Neural cell (in vitro differentiated cells): Measurements from ENCODE around the gene LRRC8E. TPM values are rescaled to one million over a fixed set of nuclear protein-coding genes. Genes with fewer than 3 reads are reported as not detected.

Source experiments
- H2AFZ ChIP-seq: fragments of 200-600, 300-800 bp; sonication (generic), shearing (Covaris generic); 2 replicates; pipeline ENCODE4 v1.6.0; 2014; ENCODE audit warnings: low read depth, mild to moderate bottlenecking, antibody characterized with exemption, low read length, moderate library complexity
- H3F3A ChIP-seq: fragments of 200-600 bp; shearing (Covaris generic); 2 replicates; pipeline ENCODE4 v1.6.1; 2016; ENCODE audit warnings: mild to moderate bottlenecking, moderate library complexity, mixed read lengths, antibody characterized with exemption, low read length; ENCODE audit not compliant: insufficient read depth, poor library complexity, severe bottlenecking
- H3K27ac ChIP-seq: fragments of 200-600, 300-800 bp; sonication (generic), shearing (Covaris generic); 2 replicates; pipeline ENCODE4 v1.5.1; 2014; ENCODE audit warnings: mild to moderate bottlenecking, low read length, moderate library complexity
- H3K27me3 ChIP-seq: fragments of 300-800, 200-600 bp; sonication (generic), shearing (Covaris generic); 2 replicates; pipeline ENCODE4 v1.6.0; 2014; ENCODE audit warnings: mild to moderate bottlenecking, low read depth, low read length, moderate library complexity; ENCODE audit not compliant: insufficient read depth
- H3K36me3 ChIP-seq: fragments of 300-800, 200-600 bp; sonication (generic), shearing (Covaris generic); 2 replicates; pipeline ENCODE4 v1.5.1; 2014; ENCODE audit warnings: mild to moderate bottlenecking, antibody characterized with exemption, low read length, moderate library complexity; ENCODE audit not compliant: insufficient read depth
- H3K4me2 ChIP-seq: fragments of 300-800, 200-600 bp; sonication (generic), shearing (Covaris generic); 2 replicates; pipeline ENCODE4 v1.6.0; 2014; ENCODE audit warnings: mild to moderate bottlenecking, low read length
- H3K4me3 ChIP-seq: fragments of 300-800, 200-600 bp; sonication (generic), shearing (Covaris generic); 2 replicates; pipeline ENCODE4 v1.5.1; 2014; ENCODE audit warnings: mild to moderate bottlenecking, low read length, moderate library complexity
- H3K79me2 ChIP-seq: fragments of 200-600 bp; shearing (Covaris generic); replicated peaks from 2 replicates; pipeline ENCODE4 v1.6.0; 2014; ENCODE audit warnings: mild to moderate bottlenecking, low read length, moderate library complexity; ENCODE audit not compliant: insufficient read depth
- H3K9ac ChIP-seq: fragments of 300-800, 200-600 bp; sonication (generic), shearing (Covaris generic); 2 replicates; pipeline ENCODE4 v1.6.1; 2016; ENCODE audit warnings: mild to moderate bottlenecking, low read length, mixed read lengths
- H3K9me2 ChIP-seq: fragments of 200-600 bp; shearing (Covaris generic); 2 replicates; pipeline ENCODE4 v1.6.1; 2016; ENCODE audit warnings: mild to moderate bottlenecking, low read length, mixed read lengths; ENCODE audit not compliant: insufficient read depth
- H3K9me3 ChIP-seq: fragments of 200-600, 300-800 bp; sonication (generic), shearing (Covaris generic); 2 replicates; pipeline ENCODE4 v1.6.1; 2016; ENCODE audit warnings: mild to moderate bottlenecking, mixed run types, low read length, moderate library complexity, mixed read lengths
- H4K20me1 ChIP-seq: fragments of 200-600 bp; shearing (Covaris generic); 2 replicates; pipeline ENCODE4 v1.6.1; 2016; ENCODE audit warnings: mild to moderate bottlenecking, mixed run types; ENCODE audit not compliant: insufficient read depth
- CTCF ChIP-seq: fragments of 450-650 bp; IDR thresholded peaks from 2 replicates; pipeline ENCODE4 v1.5.1; 2014; ENCODE audit warnings: antibody characterized with exemption, mild to moderate bottlenecking, moderate library complexity; ENCODE audit not compliant: poor library complexity, severe bottlenecking
- EP300 ChIP-seq: fragments of 450-650 bp; conservative IDR thresholded peaks from 2 replicates; pipeline ENCODE4 v1.6.1; 2014; ENCODE audit warnings: antibody characterized with exemption, mild to moderate bottlenecking, moderate library complexity; ENCODE audit not compliant: poor library complexity, severe bottlenecking
- EZH2 ChIP-seq: fragments of 200-600, 300-800 bp; shearing (Covaris generic), sonication (generic); IDR thresholded peaks from 2 replicates; pipeline ENCODE4 v1.6.1; 2014; ENCODE audit warnings: antibody characterized with exemption, low read length, borderline replicate concordance, mild to moderate bottlenecking; ENCODE audit not compliant: insufficient read depth, poor library complexity, severe bottlenecking
- MXI1 ChIP-seq: fragments of 450-650 bp; conservative IDR thresholded peaks from 2 replicates; pipeline ENCODE4 v1.6.1; 2014; ENCODE audit warnings: antibody characterized with exemption, mild to moderate bottlenecking; ENCODE audit not compliant: poor library complexity, severe bottlenecking
- POLR2AphosphoS5 ChIP-seq: IDR thresholded peaks from 2 replicates; pipeline ENCODE4 v1.6.1; 2012
- RAD21 ChIP-seq: fragments of 450-650 bp; conservative IDR thresholded peaks from 2 replicates; pipeline ENCODE4 v1.6.1; 2014; ENCODE audit warnings: antibody characterized with exemption, mild to moderate bottlenecking, moderate library complexity
- REST ChIP-seq: IDR thresholded peaks from 2 replicates; pipeline ENCODE4 v1.6.1; 2012; ENCODE audit warnings: borderline replicate concordance
- SMC3 ChIP-seq: fragments of 450-650 bp; conservative IDR thresholded peaks from 2 replicates; pipeline ENCODE4 v1.6.1; 2014; ENCODE audit warnings: antibody characterized with exemption, mild to moderate bottlenecking, moderate library complexity; ENCODE audit not compliant: poor library complexity
- TAF1 ChIP-seq: IDR thresholded peaks from 2 replicates; pipeline ENCODE4 v1.6.1; 2012; ENCODE audit warnings: low read depth
- polyA plus RNA-seq: library from polyadenylated mRNA; depleted of rRNA; stranded (reverse); fragments of >200 nt; gene quantifications from 2 replicates; pipeline ENCODE4 v1.2.3, GENCODE V29; 2014

LRRC8E gene
- polyA plus RNA-seq, 1 donor from 2014 or later: not detected

DNA sequence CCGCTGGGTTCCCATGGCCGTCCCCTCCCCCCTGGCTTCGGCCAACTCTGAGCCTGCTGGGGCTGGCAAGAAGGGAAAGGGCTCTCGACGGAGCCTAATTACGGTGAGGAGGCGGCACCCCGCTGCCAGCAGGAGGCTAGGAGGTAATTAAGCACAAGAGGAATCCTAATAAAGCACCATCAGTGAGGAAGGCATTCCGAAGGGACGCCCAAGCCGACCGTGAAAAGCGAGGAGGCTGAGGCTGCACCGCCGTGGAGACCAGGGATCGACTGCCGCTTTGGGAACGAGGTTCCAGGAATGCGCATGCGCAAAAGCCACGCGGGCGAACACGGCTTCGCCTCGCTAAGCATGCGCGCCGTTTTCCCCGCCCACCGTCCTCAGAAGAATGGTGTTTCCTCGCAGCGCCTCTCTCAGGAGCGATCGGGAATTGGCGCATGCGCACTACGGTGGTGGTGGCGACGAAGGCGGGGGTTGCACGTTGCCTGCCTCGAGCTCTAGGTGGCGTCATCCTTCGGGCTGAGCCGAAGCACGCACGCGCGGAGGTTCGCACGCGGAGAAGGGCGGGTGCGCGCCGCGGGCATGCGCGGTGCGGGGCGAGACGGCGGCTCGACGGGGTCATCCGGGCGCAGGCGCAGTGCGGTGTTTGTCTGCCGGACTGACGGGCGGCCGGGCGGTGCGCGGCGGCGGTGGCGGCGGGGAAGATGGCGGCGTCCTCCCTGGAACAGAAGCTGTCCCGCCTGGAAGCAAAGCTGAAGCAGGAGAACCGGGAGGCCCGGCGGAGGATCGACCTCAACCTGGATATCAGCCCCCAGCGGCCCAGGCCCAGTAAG lies 15.1 kb downstream of the LRRC8E start, which contains the start of gene MAP2K7:
TSS of gene MAP2K7 (plus strand) at position 634 of the 830 bp plus-strand sequence. CDS start at position 702, 68 bp downstream.
- no peaks in the 10 kb centered on the region for H4K20me1 ChIP-seq
- H3K9me2 ChIP-seq: no peaks in the 10 kb centered on the region
- peaks cover 22% of the 10 kb centered on the region for H3K79me2 ChIP-seq
- TF ChIP-seq MXI1 (peak; percentile 85), POLR2AphosphoS5 (peak; percentile 90), EP300 (peak; percentile 34), SMC3 (peak; percentile 76), RAD21 (peak; percentile 79), EZH2 (no peak), CTCF (peak; percentile 100), REST (peak; percentile 76), TAF1 (peak; percentile 76)
- no peaks in the 10 kb centered on the region for H3K9me3 ChIP-seq
- H3K27ac ChIP-seq: peak within 1 kb of the TSS; percentile 85
- H3K4me3 ChIP-seq: peak within 1 kb of the TSS; percentile 95
- H2AFZ ChIP-seq: peak within 1 kb of the TSS; percentile 80
- H3F3A ChIP-seq: no peaks in the 10 kb centered on the region
- H3K27me3 ChIP-seq: no peaks in the 10 kb centered on the region
- H3K36me3 ChIP-seq: no peaks in the 10 kb centered on the region
- peak within 1 kb of the TSS; percentile 88 for H3K9ac ChIP-seq
- H3K4me2 ChIP-seq: peak within 1 kb of the TSS; percentile 88

- Histone ChIP-seq H3K4me3 (peak overlapping the region; percentile 95), H3F3A (no peaks in the 10 kb centered on the region), H3K9me2 (no peaks in the 10 kb centered on the region), H3K79me2 (peaks cover 22% of the 10 kb centered on the region), H3K4me2 (peak overlapping the region; percentile 46), H4K20me1 (no peaks in the 10 kb centered on the region), H3K36me3 (no peaks in the 10 kb centered on the region), H3K27me3 (no peaks in the 10 kb centered on the region), H3K9me3 (no peaks in the 10 kb centered on the region), H3K27ac (peak overlapping the region; percentile 76), H3K9ac (peak overlapping the region; percentile 88), H2AFZ (no peak overlapping the region)
- TF ChIP-seq POLR2AphosphoS5: no peak
- no peak for TF ChIP-seq RAD21
- TF ChIP-seq MXI1: peak; percentile 20
Observed at GRCh38 chr19:7904074-7905020, 16.0 kb downstream of the LRRC8E start.
